GM12873 (cell line): Measurements from ENCODE around the gene KIAA1328.

Experiments
- TF ChIP-seq, protein P1 (sequence below): IDR thresholded peaks from 2 replicates; pipeline ENCODE4 v1.5.1; 2012; ENCODE audit warnings: low read depth, mild to moderate bottlenecking, moderate library complexity, low read length, control low read depth; ENCODE audit not compliant: insufficient read depth; ENCODE audit errors: missing control alignments

The KIAA1328 gene

DNA sequence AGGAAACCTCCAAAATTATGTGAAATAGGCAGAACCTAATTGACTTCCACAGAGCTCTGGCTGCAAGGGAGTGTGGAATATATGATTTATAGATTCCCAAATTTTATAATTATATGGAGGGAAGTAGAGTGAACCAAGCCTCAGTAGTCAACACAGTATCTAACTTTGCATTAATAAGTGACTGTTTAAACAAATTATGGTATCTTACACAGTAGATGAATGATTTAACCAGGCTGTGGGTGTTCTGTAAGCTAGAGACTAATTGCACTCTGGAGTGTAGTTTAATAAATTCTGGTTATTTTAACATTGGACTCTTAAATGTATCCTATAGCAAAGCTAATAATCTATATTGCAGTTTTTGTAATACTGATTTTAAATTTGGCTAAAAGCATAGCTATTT is 183.5 kb downstream of the KIAA1328 start:
- TF ChIP-seq, protein P1, sequence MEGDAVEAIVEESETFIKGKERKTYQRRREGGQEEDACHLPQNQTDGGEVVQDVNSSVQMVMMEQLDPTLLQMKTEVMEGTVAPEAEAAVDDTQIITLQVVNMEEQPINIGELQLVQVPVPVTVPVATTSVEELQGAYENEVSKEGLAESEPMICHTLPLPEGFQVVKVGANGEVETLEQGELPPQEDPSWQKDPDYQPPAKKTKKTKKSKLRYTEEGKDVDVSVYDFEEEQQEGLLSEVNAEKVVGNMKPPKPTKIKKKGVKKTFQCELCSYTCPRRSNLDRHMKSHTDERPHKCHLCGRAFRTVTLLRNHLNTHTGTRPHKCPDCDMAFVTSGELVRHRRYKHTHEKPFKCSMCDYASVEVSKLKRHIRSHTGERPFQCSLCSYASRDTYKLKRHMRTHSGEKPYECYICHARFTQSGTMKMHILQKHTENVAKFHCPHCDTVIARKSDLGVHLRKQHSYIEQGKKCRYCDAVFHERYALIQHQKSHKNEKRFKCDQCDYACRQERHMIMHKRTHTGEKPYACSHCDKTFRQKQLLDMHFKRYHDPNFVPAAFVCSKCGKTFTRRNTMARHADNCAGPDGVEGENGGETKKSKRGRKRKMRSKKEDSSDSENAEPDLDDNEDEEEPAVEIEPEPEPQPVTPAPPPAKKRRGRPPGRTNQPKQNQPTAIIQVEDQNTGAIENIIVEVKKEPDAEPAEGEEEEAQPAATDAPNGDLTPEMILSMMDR = no peak

DNA sequence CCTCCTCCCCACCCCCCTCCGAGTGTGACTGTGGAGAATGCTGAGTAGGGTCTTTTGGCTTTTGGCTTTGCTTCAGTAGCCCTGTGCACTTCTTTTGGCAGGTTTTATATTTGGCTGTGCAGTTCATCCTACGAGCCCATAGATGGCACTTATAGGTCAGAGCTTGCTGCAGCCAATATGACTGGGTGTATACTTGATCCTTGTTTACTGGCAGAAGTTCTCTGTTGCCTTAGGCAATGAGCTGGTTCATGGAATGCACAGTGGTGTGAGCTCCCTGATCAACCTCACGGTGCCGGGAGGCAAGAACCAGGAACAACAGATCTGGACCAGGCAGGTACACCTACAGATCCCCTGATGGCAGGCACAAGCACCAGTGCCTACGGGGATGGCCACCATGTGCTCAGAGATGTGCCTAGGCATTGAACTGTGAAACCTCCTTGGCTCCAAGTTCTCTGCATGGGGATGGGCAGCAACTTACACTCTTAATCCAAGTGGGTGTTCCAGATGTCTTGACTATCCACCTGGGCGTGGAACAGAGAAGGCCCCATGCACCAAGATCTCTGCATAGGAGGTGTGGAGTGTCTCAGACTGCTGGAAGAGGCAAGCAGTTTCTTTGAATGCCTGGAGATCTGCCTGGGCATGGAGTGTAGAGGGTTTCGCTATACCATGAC is 190.4 kb downstream of the KIAA1328 start:
- TF ChIP-seq, protein P1 = peak; percentile 42

DNA sequence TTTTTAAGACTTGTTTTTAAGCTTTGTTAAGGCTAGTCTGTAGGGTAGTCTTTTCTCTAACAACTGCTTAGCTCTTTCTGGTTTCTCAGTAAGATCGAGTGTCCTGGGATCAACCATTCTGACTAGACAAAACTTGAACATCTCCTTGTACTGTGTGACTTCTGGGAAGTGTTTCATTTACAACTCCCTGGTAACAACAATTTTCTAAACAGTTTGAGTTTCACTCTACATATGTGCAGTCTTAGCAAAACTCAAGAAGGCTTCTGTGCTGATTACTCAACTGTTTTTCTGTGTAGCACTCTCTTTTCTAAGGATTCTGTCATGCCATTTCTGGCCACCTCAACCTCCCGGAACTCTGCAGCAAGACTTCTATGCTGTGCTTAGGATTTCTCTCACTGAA is 204.5 kb downstream of the KIAA1328 start:
- TF ChIP-seq, protein P1 = no peak

DNA sequence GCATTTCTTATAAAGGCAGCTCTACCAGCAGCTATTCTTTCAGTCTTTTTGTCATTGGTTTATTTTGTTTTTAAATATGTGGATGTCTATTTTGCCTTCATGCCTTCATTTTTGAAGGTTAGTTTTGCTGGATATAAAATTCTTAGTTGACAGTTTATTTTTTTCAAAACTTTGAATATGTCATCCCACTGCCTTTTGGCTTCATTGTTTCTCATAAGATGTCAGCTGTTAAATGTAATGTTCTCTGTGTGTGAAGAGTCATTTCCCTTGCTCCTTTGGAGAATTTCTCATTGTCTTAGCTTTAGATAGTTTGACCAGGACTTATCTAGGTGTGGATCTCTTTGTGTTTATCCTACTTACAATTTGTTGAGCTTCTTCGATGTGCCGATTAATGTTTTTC is 213.5 kb downstream of the KIAA1328 start:
- TF ChIP-seq, protein P1 = no peak

DNA sequence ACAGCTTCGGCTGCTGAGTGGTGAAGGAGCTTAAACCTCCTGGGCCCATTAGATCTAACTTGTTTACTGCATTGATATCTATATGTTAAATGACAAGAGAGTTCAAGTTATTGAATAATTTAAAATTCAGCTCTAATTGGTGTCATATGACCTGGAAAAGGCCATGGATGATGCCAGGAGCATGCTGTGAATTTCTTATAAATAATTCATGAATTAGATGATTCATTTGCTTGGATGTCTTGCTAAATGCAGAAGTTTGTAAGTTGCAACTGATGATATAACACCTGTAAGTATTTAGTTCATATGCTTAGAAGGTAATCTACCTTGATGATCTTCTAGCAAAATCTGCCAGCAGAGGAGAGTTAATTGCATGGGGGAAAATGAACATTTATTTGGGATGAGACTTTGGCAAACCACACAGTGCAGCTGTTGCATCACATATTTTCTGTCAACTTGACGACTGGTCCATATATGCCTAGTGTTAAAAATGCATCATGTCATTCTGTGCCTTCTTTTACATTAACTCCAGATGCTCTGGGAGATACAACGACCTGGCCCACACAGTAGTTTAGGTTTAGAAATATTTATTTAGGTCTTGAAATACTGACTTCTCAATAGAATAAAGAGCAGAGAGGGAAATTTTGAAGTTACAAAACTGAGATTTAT is 226.3 kb downstream of the KIAA1328 start:
- TF ChIP-seq, protein P1 = no peak

DNA sequence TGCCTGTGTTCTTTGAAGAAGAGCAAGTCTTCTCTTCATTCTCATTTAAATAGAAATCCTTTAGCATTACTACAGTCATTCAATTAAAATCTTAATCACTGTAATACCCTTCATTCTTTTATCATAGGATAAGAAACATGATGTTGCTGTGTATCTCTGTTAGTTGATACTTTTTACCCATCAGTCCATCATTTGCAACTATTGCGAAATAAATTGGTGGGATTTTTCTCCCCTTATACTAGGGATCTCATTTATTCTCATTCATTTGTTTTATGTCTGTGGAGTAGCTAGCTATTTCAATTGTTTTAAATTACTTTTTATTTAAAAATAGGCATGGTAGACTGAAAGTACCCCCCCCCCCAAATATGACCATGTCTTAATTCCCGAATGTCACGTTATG is 235.3 kb downstream of the KIAA1328 start:
- TF ChIP-seq, protein P1 = no peak

DNA sequence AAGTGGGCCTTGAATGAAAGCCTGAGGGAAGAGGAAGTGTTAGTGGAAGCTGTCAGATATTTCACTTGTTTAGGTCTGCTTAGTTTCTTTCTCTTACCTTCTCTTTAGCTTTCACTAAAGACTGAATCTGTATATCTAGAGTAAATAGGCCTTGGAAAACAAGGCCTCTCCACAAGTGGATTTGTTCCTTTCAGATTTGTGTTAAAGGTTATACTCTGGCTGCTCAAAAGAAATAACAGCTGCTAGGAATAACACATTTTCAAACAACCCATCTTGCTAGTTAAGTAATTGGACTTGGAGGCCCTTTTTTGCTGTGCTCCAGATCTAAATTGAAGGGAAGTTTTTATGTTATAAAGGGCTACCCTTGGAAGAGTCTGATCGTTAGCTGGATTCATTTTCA is 236.3 kb downstream of the KIAA1328 start:
- TF ChIP-seq, protein P1 = no peak
